LHCN-M2 (cell line): Measurements from ENCODE around the gene SYT9. TPM values are rescaled to one million over a fixed set of nuclear protein-coding genes. Genes with fewer than 3 reads are reported as not detected.
"Not testable (repeated sequence)": the region's sequence is repeated elsewhere in the genome, so short reads cannot be mapped to it uniquely, and the experiment has no call there.

Source experiments
- DNase-seq: peaks from one replicate; pipeline ENCODE4 v3.0.0-alpha.2; 2012; ENCODE audit warnings: low read depth
- total RNA-seq: library from RNA; depleted of rRNA; stranded (reverse); fragments of >200 nt; gene quantifications from 2 replicates; pipeline ENCODE4 v1.2.3, GENCODE V29; 2014

Gene SYT9
- total RNA-seq, 1 experiment from 2014 or later: not detected

DNA sequence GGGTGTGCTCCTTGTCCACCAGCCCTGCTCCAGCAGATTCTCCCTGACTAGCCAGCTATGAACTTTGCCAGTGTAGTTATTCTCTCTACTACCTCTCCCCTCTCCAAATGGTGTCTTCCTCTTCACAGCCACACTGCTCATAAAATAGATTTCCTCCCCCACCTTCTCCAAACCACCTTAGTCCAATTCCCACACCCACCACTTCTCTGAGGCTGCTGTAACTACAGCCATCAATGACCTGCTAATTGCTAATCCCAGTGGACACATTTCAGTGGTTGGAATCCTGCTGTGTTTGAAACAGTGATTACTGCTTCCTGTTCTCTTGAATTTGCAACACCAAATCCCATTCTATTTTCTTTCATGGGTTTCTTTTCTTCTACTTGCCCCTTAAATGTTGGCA, 23.4 kb downstream of the SYT9 start:
- no peak for DNase-seq

DNA sequence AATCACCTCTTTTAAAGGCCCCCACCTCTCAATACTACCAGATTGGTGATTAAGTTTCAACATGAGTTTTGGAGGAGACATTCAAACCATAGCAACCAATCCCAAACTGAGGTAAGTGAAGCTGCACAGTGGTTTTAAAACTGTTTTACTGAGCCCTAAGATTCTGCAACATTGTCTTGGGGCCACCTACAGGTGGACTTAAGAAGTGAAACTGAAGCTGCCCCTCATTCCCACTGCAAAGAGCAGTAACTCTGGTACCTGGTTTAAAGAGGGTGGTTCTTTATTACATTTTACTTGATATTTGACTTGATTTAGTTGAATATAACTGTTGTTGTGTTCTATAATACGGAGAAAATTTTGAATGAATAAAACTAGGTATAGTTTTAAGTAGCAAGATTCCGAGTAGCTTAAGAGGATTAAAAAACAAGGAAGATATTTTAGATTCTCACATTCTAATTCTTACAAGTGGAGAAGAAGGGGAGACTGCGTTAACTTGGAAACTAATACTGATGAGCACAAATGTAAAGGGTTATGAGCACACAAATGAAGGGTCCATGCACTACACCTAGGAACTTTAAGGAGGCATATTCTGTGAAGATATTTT, 26.7 kb downstream of the SYT9 start:
- DNase-seq: peak; percentile 1

DNA sequence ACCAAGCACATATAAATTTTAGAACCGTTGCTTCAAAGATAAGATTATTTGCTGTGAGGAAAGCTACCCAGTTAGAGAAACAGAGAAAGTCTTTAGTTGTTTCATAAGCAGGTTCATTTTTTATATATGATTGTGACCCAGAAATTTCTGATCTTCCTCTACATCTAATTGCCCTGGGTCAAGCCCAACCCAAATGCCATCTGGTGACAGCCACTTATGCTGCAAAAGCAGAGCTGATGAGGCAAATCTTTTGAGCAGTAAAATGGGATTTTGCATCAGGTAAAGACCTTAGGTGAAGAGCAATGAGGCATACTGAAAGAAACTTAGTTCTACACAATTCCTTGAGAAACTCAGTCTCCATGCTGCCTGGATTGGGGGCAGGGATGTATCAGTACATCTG, 28.0 kb downstream of the SYT9 start:
- DNase-seq: no peak

DNA sequence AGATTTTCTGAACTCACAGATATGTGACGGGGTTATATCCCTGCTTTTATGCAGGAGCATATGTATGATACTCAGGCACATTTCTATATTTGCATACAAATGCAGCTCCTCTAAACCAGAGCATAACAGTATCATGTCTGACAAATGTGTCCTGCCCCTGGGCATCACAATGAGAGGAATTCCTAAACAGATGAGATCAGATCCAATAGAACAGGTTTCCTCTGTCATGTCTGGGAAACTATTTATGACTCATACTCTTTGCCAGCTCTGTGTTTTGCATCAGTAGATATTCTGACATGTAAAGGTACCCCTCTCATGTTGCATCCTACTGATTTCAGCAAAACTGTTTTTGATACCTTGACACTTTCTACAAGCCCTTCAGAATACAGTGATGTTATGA, 29.4 kb downstream of the SYT9 start:
- no peak for DNase-seq

DNA sequence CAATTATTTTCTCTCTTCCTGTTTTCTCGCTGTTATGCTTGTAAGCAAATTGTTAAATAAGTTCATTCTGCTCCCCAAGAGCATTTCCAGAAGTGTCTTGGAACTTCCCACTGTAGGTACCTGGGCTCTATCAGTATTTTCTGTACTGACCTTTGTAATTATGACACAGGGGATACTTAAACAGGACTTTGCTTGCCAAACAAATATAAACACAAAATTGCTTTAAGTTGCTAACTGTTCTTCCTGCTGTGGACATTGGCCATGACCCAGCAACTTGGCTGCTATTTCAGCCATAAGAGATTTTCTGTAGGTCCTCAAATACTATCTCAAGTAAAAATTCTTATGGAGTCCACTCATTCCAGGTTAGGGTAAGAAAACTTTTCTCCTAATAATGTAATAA, 30.1 kb downstream of the SYT9 start:
- DNase-seq: no peak

DNA sequence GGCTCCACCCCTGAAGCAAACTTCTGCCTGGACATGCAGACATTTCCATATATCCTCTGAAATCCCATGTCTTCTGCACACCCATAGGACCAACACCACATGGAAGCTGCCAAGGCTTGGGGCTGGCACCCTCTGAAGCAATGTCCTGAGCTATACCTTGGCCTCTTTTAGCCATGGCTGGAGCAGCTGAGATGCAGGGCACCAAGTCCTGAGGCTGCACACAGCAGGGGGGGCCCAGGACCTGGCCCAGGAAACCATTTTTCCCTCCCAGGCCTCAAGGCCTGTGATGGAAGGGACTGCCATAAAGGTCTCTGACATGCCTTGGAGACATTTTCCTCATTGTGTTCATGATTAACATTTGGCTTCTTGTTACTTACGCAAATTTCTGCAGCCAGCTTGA, 34.5 kb downstream of the SYT9 start:
- DNase-seq: no peak

DNA sequence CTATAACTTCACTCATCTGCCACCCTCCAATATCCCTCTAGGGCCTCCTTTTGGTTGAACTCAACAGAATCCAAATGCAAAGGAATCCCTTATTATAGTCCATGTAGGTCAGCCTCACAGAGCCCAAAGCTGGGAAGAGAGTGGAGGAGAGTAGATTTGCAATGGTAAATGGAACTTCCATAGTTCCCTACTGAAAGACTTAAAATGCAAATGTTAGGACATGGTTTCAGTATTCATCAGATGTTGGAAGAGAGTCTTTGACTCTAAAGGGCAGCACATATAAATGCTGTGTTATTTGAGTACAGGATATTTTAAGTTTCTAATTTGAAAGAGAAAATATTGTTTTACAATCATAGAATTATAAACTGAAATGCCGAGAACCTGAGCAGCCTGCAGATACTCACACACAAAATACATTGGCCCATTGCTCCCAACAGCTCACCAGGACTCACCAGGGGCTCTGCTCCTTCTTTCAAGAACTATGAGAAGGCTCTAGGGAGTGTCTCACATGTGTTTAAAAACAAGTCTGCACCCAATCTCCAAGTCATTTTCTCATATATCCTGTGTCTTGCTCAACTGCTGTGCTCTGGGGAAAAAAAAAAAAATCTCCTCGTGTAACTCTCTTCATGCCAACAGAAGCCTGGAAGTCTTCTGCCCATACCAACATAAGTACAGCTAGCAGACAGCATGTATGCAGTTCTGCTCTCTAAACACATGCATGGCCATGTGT, 39.6 kb downstream of the SYT9 start:
- DNase-seq: no peak

DNA sequence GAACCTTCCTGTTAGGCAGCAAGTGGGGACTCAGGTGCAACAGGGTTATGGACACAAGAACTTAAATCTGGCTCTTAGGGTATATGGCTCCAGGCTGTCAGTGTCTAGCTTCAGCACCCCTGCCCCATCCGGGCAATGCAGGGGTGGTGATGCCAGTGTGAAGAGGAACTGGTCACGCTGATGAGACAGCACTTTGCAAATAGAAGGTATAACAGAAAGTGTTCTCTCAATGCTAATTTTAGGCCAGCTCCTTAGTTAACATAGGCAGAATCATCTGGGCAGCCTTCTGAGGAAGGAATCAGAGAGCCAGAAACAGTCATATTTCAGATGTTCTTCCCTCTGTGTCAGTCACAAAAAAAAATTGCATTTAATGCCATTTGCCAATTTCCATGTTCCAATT, 41.2 kb downstream of the SYT9 start:
- DNase-seq: no peak

DNA sequence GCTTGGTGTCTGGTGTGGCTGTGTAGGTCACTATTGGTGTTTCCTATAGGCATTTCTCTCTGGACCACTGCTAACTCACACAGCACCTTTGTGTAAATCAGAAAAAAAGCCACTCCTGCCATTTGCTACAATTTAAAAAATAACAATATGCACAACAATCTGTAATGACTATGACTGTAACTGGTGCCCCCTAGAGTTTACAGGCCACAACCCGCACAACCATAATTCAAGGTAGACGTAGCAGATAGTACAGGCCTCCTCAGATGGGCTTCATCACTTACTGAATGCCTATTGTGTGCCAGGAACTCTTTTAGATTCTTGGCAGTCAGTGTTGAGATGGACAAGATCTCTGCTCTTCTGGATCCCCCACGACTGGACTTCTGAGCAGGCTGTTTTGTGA, 47.7 kb downstream of the SYT9 start:
- DNase-seq: no peak

DNA sequence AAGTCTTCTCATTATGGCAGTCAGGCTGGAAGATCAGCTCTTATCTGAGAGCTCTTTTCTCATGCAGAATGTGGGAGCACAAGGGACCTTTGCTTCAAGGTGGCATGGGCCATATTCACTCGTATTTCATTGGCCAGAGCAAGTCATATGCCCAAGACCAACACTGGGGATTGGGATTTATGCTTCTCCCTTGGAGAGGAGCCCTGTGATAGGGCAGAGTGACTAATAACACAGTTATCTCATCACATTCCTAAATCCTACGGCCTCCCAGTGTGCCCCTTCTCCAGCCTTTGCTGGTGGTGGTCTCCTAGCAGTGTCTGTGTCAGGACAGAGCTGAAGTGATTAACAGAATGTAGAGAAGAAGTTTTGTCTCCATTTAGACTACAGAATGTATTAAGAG, 48.6 kb downstream of the SYT9 start:
- no peak for DNase-seq

DNA sequence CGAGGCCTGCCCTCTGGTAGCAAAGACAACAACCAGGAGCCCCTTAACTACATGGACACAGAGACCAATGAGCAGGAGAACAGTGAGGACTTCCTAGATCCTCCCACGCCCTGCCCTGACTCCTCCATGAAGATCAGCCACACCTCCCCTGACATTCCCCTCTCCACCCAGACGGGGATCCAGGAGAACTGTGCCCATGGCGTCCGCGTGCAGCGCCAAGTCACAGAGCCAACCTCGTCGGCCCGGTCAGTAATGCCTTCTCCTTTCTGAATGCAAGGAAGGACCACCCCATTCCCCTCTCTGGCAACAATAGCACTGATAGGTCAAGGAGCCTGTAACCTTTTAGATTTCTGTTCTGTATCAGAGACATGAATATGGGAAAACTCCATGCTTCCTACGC, 51.4 kb downstream of the SYT9 start:
- no peak for DNase-seq

DNA sequence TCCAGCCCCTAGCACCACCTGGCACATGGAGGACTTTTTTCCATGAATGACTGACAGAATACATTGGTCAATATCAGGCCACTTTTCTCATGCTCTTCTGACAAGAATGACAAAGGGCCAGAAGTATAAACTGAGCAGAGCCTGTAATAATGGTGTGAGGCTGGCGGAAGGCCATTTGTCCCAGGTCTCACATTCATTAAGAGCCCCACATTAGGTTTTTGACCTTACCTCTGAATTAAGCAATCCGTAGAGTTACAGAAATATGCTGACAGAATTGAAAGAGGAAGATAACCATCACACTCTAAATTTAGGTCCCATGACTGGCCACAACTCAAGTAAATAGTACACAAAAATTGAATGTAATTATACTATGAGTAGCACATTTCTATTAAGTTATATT, 55.2 kb downstream of the SYT9 start:
- no peak for DNase-seq

DNA sequence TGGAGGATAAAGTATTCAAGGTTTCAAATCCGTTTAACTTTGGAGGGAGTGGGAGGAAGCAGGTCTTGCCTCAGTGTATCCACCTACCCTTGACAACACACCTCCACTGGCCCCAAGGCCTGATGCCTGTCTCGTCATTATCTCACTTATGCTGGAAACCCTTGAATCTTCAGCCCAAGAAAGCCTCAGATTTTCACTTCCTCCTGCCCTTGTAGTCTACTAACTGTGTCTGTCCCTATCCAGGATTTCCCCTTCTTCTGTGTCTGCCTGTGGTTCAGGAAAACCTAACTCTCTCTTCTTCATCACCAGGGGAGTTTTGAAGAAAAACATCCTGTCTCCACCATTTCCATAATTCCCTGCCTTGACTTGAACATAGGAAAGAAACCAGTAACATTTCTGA, 56.1 kb downstream of the SYT9 start:
- no peak for DNase-seq

DNA sequence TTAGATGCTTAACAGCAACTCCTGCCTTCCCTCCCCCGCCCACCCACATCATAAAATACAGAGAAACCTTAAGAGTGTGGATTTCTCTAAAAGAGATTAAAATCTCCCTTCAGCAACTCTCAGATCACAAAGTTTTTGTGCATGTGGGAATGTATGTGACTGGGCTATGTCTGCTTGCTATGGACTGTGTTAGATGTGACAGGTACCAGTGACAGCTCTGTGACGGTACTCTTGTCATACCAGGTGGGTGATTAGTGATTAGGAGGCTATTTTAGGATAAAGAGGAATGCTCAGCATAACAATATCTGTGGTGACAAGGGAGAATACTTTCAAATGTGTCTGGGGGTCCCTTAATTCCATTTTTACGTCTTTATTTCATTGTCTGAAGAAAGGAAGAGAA, 60.2 kb downstream of the SYT9 start:
- DNase-seq: no peak

DNA sequence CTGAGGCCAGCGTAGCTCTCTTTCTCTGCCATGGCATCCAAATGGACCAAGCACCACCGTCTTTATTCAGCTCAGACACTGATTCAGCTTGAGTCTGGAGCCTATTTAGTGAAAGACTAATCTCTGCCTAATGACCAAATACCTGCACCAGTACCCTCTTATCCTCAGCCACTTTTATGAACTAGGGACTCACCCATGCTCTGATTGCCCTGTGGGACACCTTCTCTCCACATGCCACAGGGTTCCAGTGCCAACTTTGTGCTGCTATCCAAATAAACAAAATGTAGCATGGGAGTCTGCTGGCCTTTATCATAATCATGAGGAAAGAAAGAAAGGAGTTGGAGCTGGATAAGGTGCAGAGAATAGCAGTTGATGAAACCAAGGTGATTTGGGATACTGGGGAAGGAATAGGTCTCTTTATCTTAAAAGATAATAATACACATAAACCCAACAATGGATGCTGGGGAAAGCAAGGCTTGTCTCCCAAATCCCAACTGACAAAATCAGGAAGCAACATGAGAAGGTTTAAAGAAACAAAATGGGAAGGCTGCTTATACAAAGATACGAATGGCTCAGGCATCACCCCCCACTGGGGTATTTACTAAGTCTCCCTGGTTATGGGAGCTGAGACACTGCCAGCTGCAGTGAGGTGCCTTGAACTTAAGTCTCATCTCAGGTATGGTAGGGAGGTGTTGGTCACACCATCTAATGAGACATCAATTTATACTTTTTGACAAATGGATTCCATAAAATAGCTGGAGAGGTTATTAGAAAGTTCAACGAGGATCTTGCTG, 63.3 kb downstream of the SYT9 start:
- DNase-seq: no peak

DNA sequence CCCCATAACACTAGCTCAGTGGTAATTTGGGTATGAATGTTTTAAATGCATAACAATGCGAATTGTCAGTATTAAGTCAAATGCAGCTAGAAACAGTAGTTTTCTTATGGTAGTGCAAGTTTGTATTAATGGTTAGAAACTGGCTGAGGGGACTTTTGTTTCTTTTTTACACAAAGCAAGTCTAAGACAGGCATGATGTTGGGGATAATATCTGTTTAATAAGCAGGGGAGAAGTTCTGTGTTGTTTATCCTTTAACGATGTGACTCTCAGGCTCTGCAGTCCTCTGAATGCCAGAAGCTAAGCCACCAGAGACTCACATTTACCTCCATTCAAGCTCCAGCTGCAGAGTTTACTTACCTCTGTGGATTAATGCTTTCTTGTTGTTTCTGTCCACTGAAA, 67.8 kb downstream of the SYT9 start:
- no peak for DNase-seq

DNA sequence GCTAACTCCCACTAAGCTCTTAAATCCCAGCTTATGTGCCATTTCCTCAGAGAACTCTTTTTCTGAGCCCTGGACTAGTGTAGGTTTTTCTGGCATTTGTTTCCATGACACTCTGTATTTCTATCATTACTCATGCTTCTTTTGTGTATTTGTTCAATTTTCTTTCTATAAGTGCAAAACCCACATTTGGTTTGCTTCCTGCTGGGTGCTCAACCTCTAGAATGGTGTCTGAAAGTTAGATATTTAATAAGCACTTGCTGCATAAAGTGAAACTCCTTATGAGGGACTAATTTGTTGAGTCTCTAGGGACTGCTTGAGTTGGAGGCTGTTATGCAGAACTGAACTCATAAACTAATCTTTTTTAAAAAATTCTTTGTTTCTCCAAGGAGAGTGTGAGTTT, 68.6 kb downstream of the SYT9 start:
- no peak for DNase-seq

DNA sequence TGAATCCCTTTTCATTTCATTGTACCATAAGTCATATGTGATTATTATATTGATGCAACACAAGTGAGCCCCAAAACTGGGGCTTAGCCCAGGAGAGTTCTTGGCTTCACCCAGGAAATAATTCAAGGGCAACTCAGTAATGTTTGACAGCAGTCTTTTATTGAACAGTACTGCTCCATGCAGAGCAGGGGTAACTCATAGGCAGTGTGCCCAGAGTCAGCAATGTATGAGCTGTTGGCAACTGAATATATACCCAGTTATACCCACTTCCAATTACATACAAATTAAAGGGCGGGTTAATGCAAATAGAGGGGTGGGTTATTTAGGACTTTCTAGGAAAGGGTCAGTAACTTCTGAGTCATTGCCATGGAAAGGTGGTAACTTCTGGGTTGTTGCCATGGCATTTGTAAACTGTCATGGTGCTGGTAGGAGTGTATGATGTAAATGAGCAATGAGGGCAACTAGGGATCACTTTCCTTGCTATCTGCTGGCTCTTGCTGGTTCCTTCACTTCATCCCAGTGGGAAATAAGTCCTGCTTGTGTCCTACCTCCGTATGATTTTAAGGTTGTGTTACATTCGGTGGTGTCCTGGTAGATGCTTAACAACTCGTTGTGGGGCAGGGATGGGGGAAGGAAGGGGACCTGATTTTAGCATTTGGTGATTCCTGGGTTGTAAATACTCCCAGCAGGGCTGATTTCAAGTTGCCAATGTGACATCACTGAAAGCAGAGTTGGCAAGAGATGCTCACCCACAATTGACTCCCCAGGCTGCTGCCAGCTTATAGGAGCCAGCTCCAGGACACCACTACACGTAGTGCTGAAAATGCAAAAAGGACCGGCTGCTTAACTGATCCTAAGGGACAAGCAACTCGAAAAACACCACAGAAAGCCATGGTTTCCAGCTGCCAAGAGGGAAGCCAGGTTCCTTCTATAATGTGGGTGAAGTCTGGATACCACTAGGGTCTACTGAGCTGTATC, 70.1 kb downstream of the SYT9 start:
- no peak for DNase-seq

DNA sequence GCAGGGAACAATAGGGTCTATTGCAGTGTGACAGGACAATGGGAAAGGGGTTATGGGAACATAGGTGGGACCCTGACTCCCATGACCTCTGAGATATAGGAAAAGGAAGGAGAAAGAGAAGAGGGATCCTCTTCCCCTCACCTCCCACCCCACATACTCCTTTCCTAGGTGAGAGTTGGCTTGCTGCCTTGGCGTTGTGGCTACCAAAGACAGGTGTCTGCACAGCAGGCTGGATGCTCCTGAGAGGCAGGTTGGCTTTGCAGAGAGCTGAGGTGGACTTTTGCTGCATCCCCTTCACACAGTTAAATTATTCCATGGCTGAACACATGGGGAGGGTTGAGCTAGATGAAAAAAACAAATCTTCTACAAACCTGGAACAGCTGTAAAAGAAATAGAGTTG, 80.7 kb downstream of the SYT9 start:
- no peak for DNase-seq

DNA sequence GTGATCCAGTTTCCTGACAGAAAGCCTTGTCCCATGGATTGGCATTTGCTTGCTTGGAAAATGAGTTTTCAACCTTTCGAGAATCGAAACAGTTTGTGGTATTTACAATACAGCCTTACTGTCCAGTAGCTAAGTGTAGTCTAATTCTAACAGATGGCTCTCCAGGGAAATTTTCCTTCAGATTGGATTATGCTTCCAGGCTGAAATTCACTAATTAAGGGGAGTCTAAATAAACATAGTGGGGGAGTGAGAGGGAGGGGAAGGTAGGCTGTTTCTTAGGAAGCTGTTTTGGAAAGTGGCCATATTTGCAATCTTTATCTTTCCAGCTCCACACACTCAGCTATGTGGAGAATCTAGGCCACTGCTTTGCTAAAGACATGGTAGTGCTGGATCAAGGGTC, 81.3 kb downstream of the SYT9 start:
- DNase-seq: no peak

DNA sequence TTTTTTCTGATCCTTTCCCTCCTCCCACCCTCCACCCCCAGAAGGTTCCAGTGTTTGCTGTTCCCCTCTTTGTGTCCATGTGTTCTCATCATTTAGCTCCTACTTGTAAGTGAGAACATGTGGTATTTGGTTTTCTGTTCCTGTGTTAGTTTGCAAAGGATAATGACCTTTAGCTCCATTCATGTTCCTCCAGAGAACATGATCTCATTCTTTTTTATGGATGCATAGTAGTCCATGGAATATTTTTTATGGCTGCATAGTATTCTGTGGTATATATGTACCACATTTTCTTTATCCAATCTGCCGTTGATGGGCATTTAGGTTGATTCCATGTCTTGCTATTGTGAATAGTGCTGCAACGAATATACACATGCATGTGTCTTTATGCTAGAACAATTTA, 83.7 kb downstream of the SYT9 start:
- not testable (repeated sequence) for DNase-seq

DNA sequence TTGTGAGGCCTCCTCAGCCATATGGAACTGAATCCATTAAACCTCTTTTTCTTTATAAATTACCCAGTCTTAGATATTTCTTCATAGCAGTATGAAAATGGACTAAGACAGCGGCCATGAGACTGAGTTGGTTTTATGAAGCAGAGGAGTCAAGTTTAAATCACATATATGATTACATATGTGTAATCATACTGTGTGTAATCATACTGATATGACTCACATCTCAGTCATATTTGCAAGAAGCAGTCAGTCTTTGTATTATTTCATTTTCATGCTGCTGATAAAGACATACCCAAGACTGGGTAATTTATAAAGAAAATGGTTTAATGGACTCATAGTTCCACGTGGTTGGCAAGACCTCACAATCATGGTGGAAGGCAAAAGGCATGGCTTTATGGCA, 89.8 kb downstream of the SYT9 start:
- no peak for DNase-seq
